Trophoblast cell (in vitro differentiated cells and primary cell): ENCODE measurements around the gene ZDHHC21.

Source experiments
- DNase-seq, 2 donors: peaks; one replicate each; pipeline ENCODE4 v3.0.0-alpha.2; 2016
- H2AFZ ChIP-seq: 2 replicates; pipeline ENCODE4 v1.6.1; 2013; ENCODE audit warnings: low read length, moderate library complexity, mild to moderate bottlenecking; ENCODE audit not compliant: insufficient read depth, poor library complexity
- H2AK5ac ChIP-seq: 2 replicates; pipeline ENCODE4 v1.6.1; 2013; ENCODE audit warnings: mild to moderate bottlenecking, low read length
- H2BK120ac ChIP-seq: 2 replicates; pipeline ENCODE4 v1.6.1; 2013; ENCODE audit warnings: low read length, mild to moderate bottlenecking, moderate library complexity; ENCODE audit not compliant: insufficient read depth, poor library complexity
- H2BK12ac ChIP-seq: 2 replicates; pipeline ENCODE4 v1.6.1; 2013; ENCODE audit warnings: mild to moderate bottlenecking, low read length, moderate library complexity
- H2BK5ac ChIP-seq: 2 replicates; pipeline ENCODE4 v1.6.1; 2013; ENCODE audit warnings: low read length, low read depth, moderate library complexity, mild to moderate bottlenecking; ENCODE audit not compliant: poor library complexity
- H3K14ac ChIP-seq: 2 replicates; pipeline ENCODE4 v1.6.1; 2013; ENCODE audit warnings: mild to moderate bottlenecking, low read length
- H3K18ac ChIP-seq: 2 replicates; pipeline ENCODE4 v1.6.1; 2013; ENCODE audit warnings: mild to moderate bottlenecking, low read length
- H3K23ac ChIP-seq: 2 replicates; pipeline ENCODE4 v1.6.1; 2013; ENCODE audit warnings: low read length
- H3K27ac ChIP-seq: 2 replicates; pipeline ENCODE4 v1.5.1; 2013; ENCODE audit warnings: low read depth, mild to moderate bottlenecking, inconsistent platforms, low read length, moderate library complexity
- H3K27me3 ChIP-seq: 2 replicates; pipeline ENCODE4 v1.6.1; 2013; ENCODE audit warnings: inconsistent platforms, mild to moderate bottlenecking, low read length, moderate library complexity; ENCODE audit not compliant: insufficient read depth
- H3K36me3 ChIP-seq, 2 experiments: 1 replicate in 1 of 2; 2 replicates in 1 of 2; pipeline ENCODE4 v1.6.1; 2013; ENCODE audit warnings: low read length in 2 of 2, mild to moderate bottlenecking in 2 of 2, moderate library complexity in 1 of 2; ENCODE audit not compliant: insufficient read depth in 2 of 2, control insufficient read depth in 1 of 2
- H3K4ac ChIP-seq: 2 replicates; pipeline ENCODE4 v1.6.1; 2013; ENCODE audit warnings: low read depth, mild to moderate bottlenecking, low read length, moderate library complexity
- H3K4me1 ChIP-seq, 2 experiments: 1 replicate in 1 of 2; 2 replicates in 1 of 2; pipeline ENCODE4 v1.6.1; 2013; ENCODE audit warnings: low read length in 2 of 2, mild to moderate bottlenecking in 2 of 2, moderate library complexity in 1 of 2; ENCODE audit not compliant: insufficient read depth in 2 of 2, control insufficient read depth in 1 of 2
- H3K4me2 ChIP-seq: 2 replicates; pipeline ENCODE4 v1.6.1; 2013; ENCODE audit warnings: inconsistent platforms, mild to moderate bottlenecking, low read length, moderate library complexity
- H3K4me3 ChIP-seq: 2 replicates; pipeline ENCODE4 v1.5.1; 2013; ENCODE audit warnings: mild to moderate bottlenecking, low read depth, low read length, inconsistent platforms
- H3K79me1 ChIP-seq: one replicate; pipeline ENCODE4 v1.6.1; 2013; ENCODE audit warnings: low read length
- H3K79me2 ChIP-seq: 2 replicates; pipeline ENCODE4 v1.6.1; 2013; ENCODE audit warnings: low read length, mild to moderate bottlenecking; ENCODE audit not compliant: control insufficient read depth, insufficient read depth, poor library complexity
- H3K9ac ChIP-seq: 2 replicates; pipeline ENCODE4 v1.6.1; 2013; ENCODE audit warnings: mild to moderate bottlenecking, low read length
- H3K9me3 ChIP-seq: 2 replicates; pipeline ENCODE4 v1.6.1; 2013; ENCODE audit warnings: low read depth, mild to moderate bottlenecking, control low read depth, inconsistent platforms, low read length; ENCODE audit not compliant: insufficient read depth
- H4K12ac ChIP-seq: 2 replicates; pipeline ENCODE4 v1.6.1; 2013; ENCODE audit warnings: low read depth, mild to moderate bottlenecking, low read length, moderate library complexity
- H4K8ac ChIP-seq: 2 replicates; pipeline ENCODE4 v1.6.1; 2013; ENCODE audit warnings: low read depth, mild to moderate bottlenecking, low read length, moderate library complexity
- H4K91ac ChIP-seq: one replicate; pipeline ENCODE4 v1.6.1; 2013; ENCODE audit warnings: low read depth, mild to moderate bottlenecking, low read length, moderate library complexity
- WGBS: extraction: QIAGEN DNeasy Blood & Tissue Kit; methylation state at CpG from one replicate; pipeline ENCODE4 v1.1.7; 2013; ENCODE audit warnings: missing lambda C conversion rate; ENCODE audit not compliant: insufficient read length, insufficient coverage; ENCODE audit errors: extremely low coverage; 5-methylcytosine and 5-hydroxymethylcytosine counted together

The ZDHHC21 gene

GRCh38 chr9:14652729-14653377, 40.4 kb downstream of the ZDHHC21 start:
- Histone ChIP-seq H3K27me3 (no peaks in the 10 kb centered on the region), H3K23ac (no peak overlapping the region), H3K4me3 (no peak overlapping the region), H4K8ac (no peak overlapping the region), H3K14ac (no peak overlapping the region), H3K36me3 (no peaks in the 10 kb centered on the region), H3K27ac (no peak overlapping the region), H3K79me1 (no peaks in the 10 kb centered on the region), H3K9me3 (no peaks in the 10 kb centered on the region), H3K4me1 (no peaks in the 10 kb centered on the region), H3K4me2 (no peak overlapping the region), H2BK120ac (no peak overlapping the region), H4K91ac (no peak overlapping the region), H4K12ac (no peak overlapping the region), H3K79me2 (no peaks in the 10 kb centered on the region), H2AK5ac (no peak overlapping the region), H3K4ac (no peak overlapping the region), H3K9ac (no peak overlapping the region), H3K18ac (no peak overlapping the region), H2AFZ (no peak overlapping the region), H2BK12ac (no peak overlapping the region), H2BK5ac (no peak overlapping the region)
- peak in 1 of 2 donors; percentile 9 for DNase-seq
- WGBS: no CpG with 5 or more reads among the region's 4 CpGs

- Histone ChIP-seq H3K14ac (no peak overlapping the region), H4K91ac (no peak overlapping the region), H2AFZ (no peak overlapping the region), H3K9ac (no peak overlapping the region), H3K36me3 (no peaks in the 10 kb centered on the region), H3K4me2 (no peak overlapping the region), H2BK120ac (no peak overlapping the region), H3K27ac (no peak overlapping the region), H3K27me3 (no peaks in the 10 kb centered on the region), H4K12ac (no peak overlapping the region), H3K4ac (no peak overlapping the region), H2AK5ac (no peak overlapping the region), H3K4me1 (no peaks in the 10 kb centered on the region), H3K4me3 (no peak overlapping the region), H3K23ac (no peak overlapping the region), H3K79me1 (no peaks in the 10 kb centered on the region), H2BK5ac (no peak overlapping the region), H3K18ac (no peak overlapping the region), H4K8ac (no peak overlapping the region), H3K79me2 (no peaks in the 10 kb centered on the region), H2BK12ac (no peak overlapping the region), H3K9me3 (no peaks in the 10 kb centered on the region)
- WGBS: no CpG with 5 or more reads among the region's 1 CpG
- DNase-seq: no peak
These were observed 42.6 kb downstream of the ZDHHC21 start for GRCh38 chr9:14650596-14650995.

GRCh38 chr9:14645648-14646047, 47.6 kb downstream of the ZDHHC21 start:
- H3K9ac ChIP-seq: no peak overlapping the region
- no peak overlapping the region for H2AK5ac ChIP-seq
- no peak overlapping the region for H4K12ac ChIP-seq
- no peak overlapping the region for H3K27ac ChIP-seq
- H3K4me2 ChIP-seq: no peak overlapping the region
- H3K36me3 ChIP-seq: no peaks in the 10 kb centered on the region
- no peaks in the 10 kb centered on the region for H3K27me3 ChIP-seq
- H3K4me3 ChIP-seq: no peak overlapping the region
- no peaks in the 10 kb centered on the region for H3K79me2 ChIP-seq
- DNase-seq: no peak
- H3K18ac ChIP-seq: no peak overlapping the region
- H2BK120ac ChIP-seq: no peak overlapping the region
- no peak overlapping the region for H2BK5ac ChIP-seq
- no peak overlapping the region for H2BK12ac ChIP-seq
- H3K4me1 ChIP-seq: no peaks in the 10 kb centered on the region
- no peaks in the 10 kb centered on the region for H3K9me3 ChIP-seq
- WGBS: no CpG with 5 or more reads among the region's 3 CpGs
- H3K4ac ChIP-seq: no peak overlapping the region
- H3K23ac ChIP-seq: no peak overlapping the region
- H4K8ac ChIP-seq: no peak overlapping the region
- no peak overlapping the region for H3K14ac ChIP-seq
- no peaks in the 10 kb centered on the region for H3K79me1 ChIP-seq
- H4K91ac ChIP-seq: no peak overlapping the region
- no peak overlapping the region for H2AFZ ChIP-seq

- Histone ChIP-seq H3K4ac (no peak overlapping the region), H3K4me3 (no peak overlapping the region), H3K9me3 (no peaks in the 10 kb centered on the region), H3K79me1 (no peaks in the 10 kb centered on the region), H4K12ac (no peak overlapping the region), H3K18ac (no peak overlapping the region), H2AK5ac (no peak overlapping the region), H2AFZ (no peak overlapping the region), H3K79me2 (no peaks in the 10 kb centered on the region), H4K8ac (no peak overlapping the region), H3K36me3 (no peaks in the 10 kb centered on the region), H3K14ac (no peak overlapping the region), H3K23ac (no peak overlapping the region), H3K4me2 (no peak overlapping the region), H3K9ac (no peak overlapping the region), H2BK5ac (no peak overlapping the region), H3K27ac (no peak overlapping the region), H2BK120ac (no peak overlapping the region), H3K4me1 (no peaks in the 10 kb centered on the region), H3K27me3 (no peaks in the 10 kb centered on the region), H2BK12ac (no peak overlapping the region), H4K91ac (no peak overlapping the region)
- WGBS: no CpG with 5 or more reads among the region's 1 CpG
- no peak for DNase-seq
These were observed 52.3 kb downstream of the ZDHHC21 start for GRCh38 chr9:14640967-14641366.
